ENCODE results near the gene MEI1. TPM values are rescaled to one million over a fixed set of nuclear protein-coding genes. Genes with fewer than 3 reads are reported as not detected.

MEI1 gene
- total RNA-seq, 2 experiments from 2014 or later: 27.7 to 28.4 TPM

GRCh38 chr22:41798736-41799135 lies 99.4 kb downstream of the MEI1 start:
- no peak for TF ChIP-seq CTCF (IDR thresholded peaks at IDR 0.05)
- CTCF ChIA-PET: interaction anchor here (1.5 to 4.0 kb wide), 6 partner anchors 10 to 132 kb away, joined by 3 to 41 read pairs (median 14); no protein-coding TSS in a partner anchor
- intact Hi-C loops (cut with micrococcal nuclease): no loop called here
- Mint-ChIP-seq H3K9me3 (no peaks in the 10 kb centered on the region), H3K4me3 (no peak overlapping the region), H3K27ac (no peak overlapping the region), H3K36me3 (ENCODE audit: low read depth) (peaks cover 17% of the 10 kb centered on the region), H3K27me3 (no peaks in the 10 kb centered on the region), H3K4me1 (ENCODE audit: low read depth) (peaks cover 23% of the 10 kb centered on the region)
- DNase-seq (no peak), ATAC-seq (no peak)
- POLR2A ChIA-PET: interaction anchor here (0.6 to 4.9 kb wide), 8 partner anchors 8 to 1079 kb away, joined by 3 to 85 read pairs (median 4); partner anchors contain the start of gene POLDIP3

- Mint-ChIP-seq H3K4me3 (peak overlapping the region; percentile 89), H3K36me3 (ENCODE audit: low read depth) (peaks cover 18% of the 10 kb centered on the region), H3K27ac (peak overlapping the region; percentile 93), H3K4me1 (ENCODE audit: low read depth) (peaks cover 30% of the 10 kb centered on the region), H3K9me3 (no peaks in the 10 kb centered on the region), H3K27me3 (no peaks in the 10 kb centered on the region)
- ChIA-PET POLR2A (interaction anchor here (0.6 to 4.9 kb wide), 33 partner anchors 9 to 815 kb away, joined by 3 to 85 read pairs (median 4); partner anchors contain the start of genes ACO2, CENPM, POLDIP3 and SNU13), CTCF (interaction anchor here (0.9 to 4.0 kb wide), 15 partner anchors 11 to 141 kb away, joined by 3 to 41 read pairs (median 7); no protein-coding TSS in a partner anchor)
- ATAC-seq: peak; percentile 37
- intact Hi-C loops (cut with micrococcal nuclease): no loop called here
- DNase-seq: peak; percentile 20
- no peak for TF ChIP-seq CTCF (IDR thresholded peaks at IDR 0.05)
Observed at GRCh38 chr22:41799486-41800347, 100.4 kb downstream of the MEI1 start.

DNA sequence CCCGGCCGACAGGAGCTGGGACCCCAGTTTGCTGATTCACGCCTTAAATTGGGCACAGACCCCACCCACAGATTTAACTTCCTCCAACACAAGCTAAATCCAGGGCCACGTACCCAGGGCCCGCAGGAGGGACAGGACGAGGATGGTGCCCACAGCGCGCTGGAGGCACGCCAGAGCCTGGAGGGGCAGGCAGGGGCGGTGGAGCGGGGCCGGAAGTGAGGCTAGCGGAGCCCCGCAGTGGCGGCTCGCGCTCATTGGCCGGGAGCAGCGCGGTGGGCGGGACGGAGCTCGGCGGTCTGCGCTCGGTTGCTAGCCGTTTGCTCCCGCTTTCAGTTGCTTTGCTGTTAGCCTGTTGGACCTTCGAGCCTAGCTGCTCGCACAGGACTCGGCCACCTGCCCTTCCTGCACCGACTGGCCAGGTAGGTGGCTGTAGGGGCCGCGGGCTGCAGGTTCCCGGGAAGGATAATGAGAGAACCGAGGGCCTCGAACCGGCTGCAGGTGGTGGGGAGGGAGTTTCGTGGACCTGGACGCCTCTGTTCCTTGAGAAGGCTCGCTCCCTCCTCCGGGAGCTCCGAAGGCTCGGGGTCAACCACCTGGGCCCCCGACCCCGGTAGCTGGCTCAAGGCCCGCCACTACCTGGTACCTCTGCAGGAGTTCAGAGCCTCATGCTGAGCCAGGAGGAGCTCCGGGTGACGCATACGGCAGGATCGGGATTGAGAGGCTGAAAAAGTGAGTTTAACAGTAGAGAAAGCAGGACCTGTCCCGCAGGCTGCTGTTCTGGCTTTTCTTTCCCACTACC lies 101.2 kb downstream of the MEI1 start, which contains the start of gene CCDC134:
Gene CCDC134 (plus strand): TSS at position 332 of the 799 bp plus-strand sequence. CDS start 8,212 bp downstream, outside the sequence.
- DNase-seq: peak; percentile 93
- no peaks in the 10 kb centered on the region for H3K27me3 Mint-ChIP-seq
- CTCF ChIA-PET: interaction anchor here (0.9 to 4.0 kb wide), 18 partner anchors 11 to 310 kb away, joined by 3 to 41 read pairs (median 5); partner anchors contain the start of gene SREBF2
- H3K36me3 Mint-ChIP-seq (ENCODE audit: low read depth): peaks cover 18% of the 10 kb centered on the region
- H3K4me3 Mint-ChIP-seq: peak within 1 kb of the TSS; percentile 89
- POLR2A ChIA-PET: interaction anchor here (0.6 to 4.9 kb wide), 35 partner anchors 8 to 332 kb away, joined by 3 to 85 read pairs (median 4); partner anchors contain the start of genes ACO2, CENPM and SNU13
- intact Hi-C loops (cut with micrococcal nuclease): no loop called here
- no peak for TF ChIP-seq CTCF (IDR thresholded peaks at IDR 0.05)
- peaks cover 30% of the 10 kb centered on the region for H3K4me1 Mint-ChIP-seq (ENCODE audit: low read depth)
- H3K9me3 Mint-ChIP-seq: no peaks in the 10 kb centered on the region
- ATAC-seq: peak; percentile 98
- H3K27ac Mint-ChIP-seq: peak within 1 kb of the TSS; percentile 93

DNA sequence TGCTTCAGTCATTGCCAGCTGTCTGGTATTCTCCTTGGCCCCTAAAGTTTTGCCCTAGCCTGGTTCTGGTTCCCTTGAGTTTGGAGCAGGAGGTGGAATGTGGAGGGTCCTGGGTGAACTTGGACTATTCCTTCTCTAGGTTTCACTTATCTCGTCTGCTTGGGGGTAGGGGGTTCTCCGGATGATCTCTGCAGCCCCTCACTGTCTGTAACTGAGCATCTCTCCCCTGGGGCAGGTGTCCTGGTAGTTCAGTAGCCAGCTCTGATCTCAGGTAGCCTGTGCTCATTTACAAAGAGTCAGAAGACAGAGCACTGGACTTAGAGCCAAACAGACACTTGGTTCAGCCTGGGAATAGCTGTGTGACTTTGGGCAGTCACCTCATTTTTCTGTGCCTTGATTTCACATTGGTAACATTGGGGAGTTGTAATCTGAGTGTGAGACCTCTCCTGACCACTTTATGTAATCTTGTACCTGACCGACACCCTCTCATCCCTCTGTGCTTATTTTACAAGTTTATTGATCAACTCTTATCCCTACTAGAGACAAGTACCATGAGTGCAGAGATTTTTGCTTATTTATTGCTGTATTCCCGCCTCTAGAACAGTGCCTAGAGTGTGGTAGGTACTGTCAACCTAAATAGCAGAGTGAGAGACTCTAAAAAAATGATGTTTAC lies 102.0 kb downstream of the MEI1 start:
- Mint-ChIP-seq H3K4me3 (peak overlapping the region; percentile 89), H3K9me3 (no peaks in the 10 kb centered on the region), H3K36me3 (ENCODE audit: low read depth) (peaks cover 15% of the 10 kb centered on the region), H3K27me3 (no peaks in the 10 kb centered on the region), H3K4me1 (ENCODE audit: low read depth) (peaks cover 30% of the 10 kb centered on the region), H3K27ac (peak overlapping the region; percentile 93)
- ChIA-PET POLR2A (interaction anchor here (0.7 to 4.9 kb wide), 23 partner anchors 7 to 182 kb away, joined by 3 to 85 read pairs (median 6); partner anchors contain the start of genes CENPM and SNU13), CTCF (interaction anchor here (0.9 to 4.0 kb wide), 11 partner anchors 20 to 309 kb away, joined by 3 to 41 read pairs (median 5); partner anchors contain the start of gene SREBF2)
- intact Hi-C loops (cut with micrococcal nuclease): no loop called here
- DNase-seq (no peak), ATAC-seq (no peak)
- TF ChIP-seq CTCF (IDR thresholded peaks at IDR 0.05): no peak

All from activated CD8-positive, alpha-beta T cell treated with anti-CD3 and anti-CD28 coated beads for 36 hours (primary cell).